Activated CD4-positive, CD25-positive, alpha-beta regulatory T cell treated with anti-CD3 and anti-CD28 coated beads, Interleukin-2, amount 50 U/mL, for 16 hours (primary cell): ENCODE measurements around the gene UNC5C.

Experiments
- DNase-seq: peaks from one replicate; pipeline ENCODE4 v3.0.0-alpha.2; 2020; ENCODE audit warnings: low read depth, low spot score

Gene UNC5C

DNA sequence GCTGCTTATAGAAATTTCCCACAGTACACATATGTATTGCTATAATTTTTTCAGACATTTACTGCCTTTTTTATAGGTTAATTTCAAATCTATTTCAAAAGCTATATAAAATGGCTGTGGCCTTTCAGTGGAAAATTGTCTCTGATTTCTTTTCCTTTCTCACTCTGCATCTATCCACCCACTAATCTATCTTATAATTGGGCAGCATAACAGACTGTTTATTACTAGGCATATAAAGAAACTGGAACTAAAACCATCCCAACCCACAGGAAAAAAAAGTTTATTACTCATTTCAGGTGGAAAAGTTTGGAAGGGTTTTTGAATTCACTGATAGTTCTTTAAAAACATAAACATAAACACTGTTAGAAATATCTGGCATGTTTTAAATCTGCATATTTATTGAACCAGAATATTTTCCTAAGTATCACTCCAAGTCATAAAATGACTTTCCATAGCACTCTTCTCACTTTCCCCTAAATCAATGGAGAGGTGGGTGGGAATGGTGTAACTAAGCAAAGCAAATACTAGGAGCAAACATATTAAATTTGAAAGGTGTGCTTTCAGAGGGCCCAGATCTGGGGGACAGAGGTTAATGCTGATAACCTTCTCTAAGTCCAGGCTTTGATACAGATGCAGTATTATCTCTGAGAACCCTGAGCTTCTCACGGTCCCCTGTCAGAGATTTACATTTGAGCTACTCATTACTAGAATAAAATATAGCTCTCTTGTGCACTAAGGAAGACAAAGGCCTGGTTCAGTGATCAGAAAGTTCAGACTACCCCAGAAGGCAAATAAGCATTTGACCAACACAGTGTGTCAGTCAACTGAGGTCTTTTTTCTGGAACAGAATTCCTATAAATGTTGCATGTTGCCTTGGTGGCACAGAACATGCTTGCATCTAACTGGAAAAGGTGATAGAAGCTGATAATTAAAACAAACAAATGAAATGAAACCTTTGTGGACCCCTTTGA is 328.3 kb downstream of the UNC5C start:
- DNase-seq: no peak

GRCh38 chr4:95219109-95219508 is 329.7 kb downstream of the UNC5C start:
- DNase-seq: no peak

DNA sequence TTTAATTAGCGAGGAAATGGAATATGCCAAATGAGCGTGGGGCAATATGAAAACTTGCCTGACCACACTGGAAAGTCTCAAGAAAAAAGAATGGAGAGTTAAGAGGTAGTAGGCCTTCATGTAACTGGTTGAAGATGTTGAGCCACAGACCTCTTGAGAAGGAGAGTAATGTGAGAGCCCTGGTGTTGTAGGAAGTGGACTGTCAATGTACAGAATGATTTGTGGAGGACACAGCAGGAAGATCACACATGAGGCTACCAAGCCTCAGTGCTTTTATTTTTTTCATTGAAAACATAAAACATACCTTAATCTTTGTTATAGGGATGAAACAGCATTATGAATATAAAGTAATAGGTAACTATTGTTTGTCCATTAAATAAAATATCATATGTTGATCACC is 331.6 kb downstream of the UNC5C start:
- no peak for DNase-seq

GRCh38 chr4:95216636-95217035 is 332.1 kb downstream of the UNC5C start:
- no peak for DNase-seq

GRCh38 chr4:95215991-95216605 is 332.7 kb downstream of the UNC5C start:
- DNase-seq: no peak

GRCh38 chr4:95215043-95215442 is 333.7 kb downstream of the UNC5C start:
- no peak for DNase-seq

- no peak for DNase-seq
Measured at GRCh38 chr4:95214408-95214807, 334.4 kb downstream of the UNC5C start.

- DNase-seq: no peak
Measured at GRCh38 chr4:95213366-95213765, 335.4 kb downstream of the UNC5C start.

- DNase-seq: no peak
Measured at GRCh38 chr4:95212692-95213091, 336.1 kb downstream of the UNC5C start.

GRCh38 chr4:95209927-95210326 is 338.8 kb downstream of the UNC5C start:
- DNase-seq: no peak

DNA sequence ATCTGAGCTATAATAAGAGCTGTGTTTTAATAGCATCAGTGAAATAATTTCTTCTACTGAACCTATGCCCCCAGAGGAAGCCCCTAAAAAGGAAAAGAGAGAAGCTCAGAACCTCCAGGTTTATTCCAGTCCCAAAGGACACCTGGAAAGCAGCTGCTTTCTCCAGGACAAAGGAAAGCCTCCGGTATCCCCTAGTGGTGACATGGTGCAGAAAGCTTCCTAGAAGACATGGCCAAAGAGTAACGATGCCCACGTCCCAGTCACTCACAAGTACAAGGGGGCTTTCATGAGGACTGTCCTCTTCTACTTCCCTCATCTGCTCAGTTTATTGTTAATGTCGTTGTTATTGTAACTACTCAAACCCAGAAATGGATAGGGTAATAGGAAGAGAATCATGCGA is 343.9 kb downstream of the UNC5C start:
- DNase-seq: no peak

GRCh38 chr4:95204267-95204844 is 344.4 kb downstream of the UNC5C start:
- DNase-seq: no peak

DNA sequence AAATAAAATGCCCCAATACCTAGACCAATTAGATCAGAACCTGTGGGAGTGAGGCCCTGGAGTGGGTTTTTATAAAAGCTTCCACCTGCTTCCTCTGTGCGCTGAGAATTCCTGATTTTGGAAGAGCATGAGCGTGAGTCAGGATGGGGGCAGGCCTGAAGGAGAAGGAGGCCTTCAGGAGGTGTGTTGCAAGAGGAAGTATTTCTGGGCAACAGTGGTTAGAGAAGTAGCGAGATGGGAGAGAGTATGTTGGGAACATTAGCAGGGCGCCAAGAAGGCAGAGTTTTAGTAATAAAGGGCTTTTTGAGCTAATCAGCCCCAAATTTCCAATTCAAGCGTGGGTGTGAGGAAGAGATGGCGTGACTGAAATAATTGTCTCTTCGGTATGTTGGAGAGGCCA is 349.8 kb downstream of the UNC5C start:
- DNase-seq: no peak

DNA sequence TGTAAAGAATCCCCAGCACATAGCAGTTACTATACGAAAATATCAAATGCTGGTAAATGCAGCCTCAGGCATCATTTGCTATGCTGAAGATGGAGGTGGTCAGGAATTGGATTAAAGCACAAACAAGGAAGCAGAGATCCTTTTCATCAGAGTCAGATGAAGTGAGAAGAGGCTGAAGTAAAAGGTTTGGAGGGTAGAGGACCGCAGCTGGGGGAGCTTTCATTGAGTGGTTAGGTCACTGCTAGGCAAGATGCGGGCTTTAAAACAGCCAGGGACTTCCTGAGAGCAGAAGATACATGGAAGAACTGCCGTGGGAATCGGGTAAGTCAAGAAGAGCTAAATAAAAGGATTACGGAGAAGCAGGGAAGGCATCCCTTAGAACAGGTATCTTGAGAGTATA is 351.4 kb downstream of the UNC5C start:
- DNase-seq: no peak

DNA sequence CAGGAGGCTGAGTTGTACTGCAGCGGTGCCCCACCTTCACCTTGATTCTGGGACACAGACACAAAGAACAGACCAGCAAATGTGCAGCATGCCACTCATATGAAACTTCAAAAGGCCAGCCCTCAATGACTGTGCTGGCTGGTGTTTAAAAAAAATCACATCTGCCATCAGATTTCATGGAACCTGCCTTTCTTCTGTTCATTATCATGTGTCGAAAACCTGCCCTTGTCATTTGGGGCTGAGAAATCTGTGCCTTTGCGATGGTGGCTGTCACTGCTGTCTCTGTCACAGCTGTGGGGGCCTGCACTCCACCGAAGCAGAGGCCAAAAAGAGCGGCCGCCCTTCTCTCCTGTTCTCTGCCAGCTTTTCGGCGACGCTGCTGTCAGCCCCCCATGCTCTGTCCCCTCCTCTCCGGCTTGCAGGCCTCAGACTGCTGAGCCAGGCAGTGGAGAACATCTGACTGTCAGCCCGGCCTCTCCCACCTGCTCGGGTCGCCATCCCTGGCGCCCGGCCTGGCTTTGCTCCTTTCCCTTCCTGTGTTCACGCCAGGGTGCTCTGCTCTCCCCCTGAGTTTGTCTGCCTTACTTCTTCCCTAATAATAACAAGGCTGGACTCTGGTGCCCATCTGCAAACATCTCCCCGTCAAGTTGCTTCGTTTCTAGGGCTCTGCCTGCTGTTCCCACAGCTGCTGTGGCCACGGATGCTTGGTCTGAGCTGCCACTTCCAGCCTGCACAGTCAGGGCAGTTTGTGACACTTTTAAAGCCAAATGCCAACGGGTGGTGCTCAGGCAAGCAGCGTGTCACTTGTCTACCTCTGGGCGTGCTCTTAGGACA is 355.2 kb downstream of the UNC5C start:
- no peak for DNase-seq

DNA sequence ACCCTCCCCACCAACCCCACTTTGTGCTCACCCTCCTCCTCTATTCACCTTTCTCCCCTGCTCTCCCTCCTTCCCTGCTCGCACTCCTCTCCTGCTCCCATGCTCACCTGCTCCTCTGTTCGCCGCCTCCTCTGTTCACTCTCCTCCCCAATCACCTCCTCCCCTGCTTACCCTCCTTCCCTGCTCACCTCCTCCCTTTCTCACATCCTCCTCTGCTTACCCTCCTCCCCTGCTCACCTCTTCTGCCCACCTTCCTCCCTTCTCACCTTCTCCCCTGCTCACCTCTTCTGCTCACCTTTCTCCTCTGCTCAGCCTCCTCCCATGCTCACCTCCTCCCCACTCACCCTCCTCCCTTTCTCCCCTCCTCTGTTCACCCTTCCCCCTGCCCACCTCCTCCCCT is 357.2 kb downstream of the UNC5C start:
- DNase-seq: no peak

GRCh38 chr4:95190751-95191436 is 357.9 kb downstream of the UNC5C start:
- no peak for DNase-seq

DNA sequence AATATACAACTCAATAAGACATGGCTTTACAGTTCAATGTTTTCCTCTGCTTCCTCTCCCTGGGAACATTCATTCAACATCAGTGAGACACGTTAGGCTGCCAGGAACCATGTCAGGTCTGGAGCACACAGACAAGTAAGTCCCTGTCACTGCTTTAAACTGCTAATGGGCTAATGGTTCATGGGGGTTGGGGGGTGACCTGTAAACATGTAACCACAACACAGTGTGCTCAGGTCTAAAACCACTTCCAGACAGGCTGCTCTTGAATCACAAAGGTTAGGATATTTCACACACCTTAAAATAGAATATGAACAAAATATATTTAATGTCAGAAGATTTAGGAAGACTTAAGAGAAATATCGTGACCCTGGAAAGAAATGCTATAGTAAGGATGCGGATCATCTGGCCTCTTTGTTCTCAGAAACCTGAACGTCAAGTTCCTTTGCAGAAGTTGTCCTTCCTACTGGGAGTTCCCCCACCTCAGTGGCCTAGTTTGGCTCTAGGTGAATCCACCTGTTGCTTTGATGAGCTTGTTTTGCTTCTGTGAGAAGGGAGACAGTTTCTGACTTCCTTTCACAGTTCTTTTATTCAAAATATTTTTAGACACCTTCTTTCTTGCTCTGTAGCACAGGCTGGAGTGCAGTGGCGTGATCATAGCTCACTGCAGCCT is 359.9 kb downstream of the UNC5C start:
- DNase-seq: no peak

- DNase-seq: no peak
Measured at GRCh38 chr4:95186666-95187065, 362.1 kb downstream of the UNC5C start.

DNA sequence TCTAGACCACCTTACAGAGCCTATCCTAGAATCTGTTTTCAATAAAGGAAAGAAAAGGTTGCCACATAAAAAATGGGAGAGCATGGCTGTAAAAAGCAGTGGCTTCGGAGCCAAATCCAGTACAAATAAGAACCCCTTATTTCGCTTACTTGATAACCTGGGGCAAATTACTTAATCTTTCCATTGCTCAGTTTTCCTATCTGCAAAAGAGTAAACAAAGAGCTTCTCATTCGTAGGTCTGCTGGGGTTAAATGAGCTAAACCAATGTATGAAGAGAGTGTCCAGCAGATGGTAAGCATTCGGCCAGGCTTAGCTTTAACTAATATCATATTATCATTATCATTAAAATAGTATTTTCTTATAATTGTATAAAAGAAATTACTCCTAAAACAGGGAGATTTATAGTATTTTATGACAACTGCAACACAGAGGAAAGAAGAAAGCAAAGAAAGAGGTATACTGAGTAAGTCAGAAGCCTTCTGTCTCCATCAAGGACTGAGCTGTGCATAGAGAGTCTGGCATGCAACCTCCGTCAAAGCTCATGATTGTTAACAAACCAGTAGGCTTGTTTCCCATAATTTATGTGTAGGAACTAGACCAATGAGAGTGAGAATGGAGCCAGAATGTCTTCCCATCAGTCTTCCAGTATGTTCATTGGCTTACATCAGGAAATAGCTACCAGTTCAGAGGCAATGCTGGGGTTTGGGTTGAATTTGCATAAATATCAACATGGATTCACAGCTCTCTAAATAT is 364.9 kb downstream of the UNC5C start:
- no peak for DNase-seq
